Osteocyte (in vitro differentiated cells): ENCODE results near the gene SLPI. TPM values are rescaled to one million over a fixed set of nuclear protein-coding genes. Genes with fewer than 3 reads are reported as not detected.

ENCODE experiments used
- DNase-seq: peaks from one replicate; pipeline ENCODE4 v3.0.0; 2021; ENCODE audit warnings: mixed read lengths; ENCODE audit not compliant: unreplicated experiment; ENCODE audit errors: extremely low spot score
- H3K27ac Mint-ChIP-seq: one replicate; pipeline ENCODE4 v1.8.0; 2021; ENCODE audit warnings: mild to moderate bottlenecking, mixed read lengths; ENCODE audit not compliant: unreplicated experiment
- H3K27me3 Mint-ChIP-seq: one replicate; pipeline ENCODE4 v1.8.0; 2021; ENCODE audit warnings: mixed read lengths; ENCODE audit not compliant: unreplicated experiment
- H3K36me3 Mint-ChIP-seq: one replicate; pipeline ENCODE4 v1.8.0; 2021; ENCODE audit warnings: mixed read lengths; ENCODE audit not compliant: unreplicated experiment
- H3K4me1 Mint-ChIP-seq: one replicate; pipeline ENCODE4 v1.8.0; 2021; ENCODE audit warnings: mixed read lengths; ENCODE audit not compliant: unreplicated experiment
- H3K4me3 Mint-ChIP-seq: one replicate; pipeline ENCODE4 v1.8.0; 2021; ENCODE audit warnings: mild to moderate bottlenecking, moderate library complexity, mixed read lengths; ENCODE audit not compliant: unreplicated experiment
- H3K9me3 Mint-ChIP-seq: one replicate; pipeline ENCODE4 v1.8.0; 2021; ENCODE audit warnings: mixed read lengths; ENCODE audit not compliant: unreplicated experiment
- total RNA-seq: library from RNA; stranded (reverse); gene quantifications from 2 replicates; pipeline ENCODE4 v1.2.1, GENCODE V29; 2021
- TF ChIP-seq, protein P1 (sequence below): fragments of 200-600 bp; sonication (generic); IDR thresholded peaks from 2 replicates; pipeline ENCODE4 v1.5.0; 2021; ENCODE audit warnings: antibody characterized with exemption, mild to moderate bottlenecking, moderate library complexity

SLPI gene
- total RNA-seq, 1 donor from 2014 or later: not detected

DNA sequence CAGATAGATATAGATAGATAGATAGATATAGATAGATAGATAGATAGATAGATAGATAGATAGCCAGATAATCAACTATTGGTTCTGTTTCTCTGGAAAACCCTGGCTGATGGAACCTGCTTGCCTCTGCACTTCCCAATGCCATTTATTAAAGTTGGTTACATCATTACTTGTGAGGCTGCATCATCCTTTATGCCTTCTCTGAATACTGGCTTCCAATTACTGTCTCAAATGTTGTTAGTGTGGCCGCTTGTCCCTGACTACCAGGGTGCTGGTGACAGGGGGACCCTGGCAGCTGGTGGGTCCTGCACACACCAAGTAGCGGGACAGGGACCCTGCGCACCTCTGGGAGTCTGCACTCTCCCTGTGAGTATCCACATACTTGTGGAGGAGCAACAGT is 3.9 kb upstream of the SLPI start:
- Mint-ChIP-seq H3K36me3 (no peaks in the 10 kb centered on the region), H3K9me3 (no peaks in the 10 kb centered on the region), H3K27me3 (peaks cover 55% of the 10 kb centered on the region), H3K4me3 (no peak overlapping the region), H3K27ac (no peak overlapping the region), H3K4me1 (peaks cover 9% of the 10 kb centered on the region)
- TF ChIP-seq, protein P1, sequence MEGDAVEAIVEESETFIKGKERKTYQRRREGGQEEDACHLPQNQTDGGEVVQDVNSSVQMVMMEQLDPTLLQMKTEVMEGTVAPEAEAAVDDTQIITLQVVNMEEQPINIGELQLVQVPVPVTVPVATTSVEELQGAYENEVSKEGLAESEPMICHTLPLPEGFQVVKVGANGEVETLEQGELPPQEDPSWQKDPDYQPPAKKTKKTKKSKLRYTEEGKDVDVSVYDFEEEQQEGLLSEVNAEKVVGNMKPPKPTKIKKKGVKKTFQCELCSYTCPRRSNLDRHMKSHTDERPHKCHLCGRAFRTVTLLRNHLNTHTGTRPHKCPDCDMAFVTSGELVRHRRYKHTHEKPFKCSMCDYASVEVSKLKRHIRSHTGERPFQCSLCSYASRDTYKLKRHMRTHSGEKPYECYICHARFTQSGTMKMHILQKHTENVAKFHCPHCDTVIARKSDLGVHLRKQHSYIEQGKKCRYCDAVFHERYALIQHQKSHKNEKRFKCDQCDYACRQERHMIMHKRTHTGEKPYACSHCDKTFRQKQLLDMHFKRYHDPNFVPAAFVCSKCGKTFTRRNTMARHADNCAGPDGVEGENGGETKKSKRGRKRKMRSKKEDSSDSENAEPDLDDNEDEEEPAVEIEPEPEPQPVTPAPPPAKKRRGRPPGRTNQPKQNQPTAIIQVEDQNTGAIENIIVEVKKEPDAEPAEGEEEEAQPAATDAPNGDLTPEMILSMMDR: no peak
- DNase-seq: no peak

DNA sequence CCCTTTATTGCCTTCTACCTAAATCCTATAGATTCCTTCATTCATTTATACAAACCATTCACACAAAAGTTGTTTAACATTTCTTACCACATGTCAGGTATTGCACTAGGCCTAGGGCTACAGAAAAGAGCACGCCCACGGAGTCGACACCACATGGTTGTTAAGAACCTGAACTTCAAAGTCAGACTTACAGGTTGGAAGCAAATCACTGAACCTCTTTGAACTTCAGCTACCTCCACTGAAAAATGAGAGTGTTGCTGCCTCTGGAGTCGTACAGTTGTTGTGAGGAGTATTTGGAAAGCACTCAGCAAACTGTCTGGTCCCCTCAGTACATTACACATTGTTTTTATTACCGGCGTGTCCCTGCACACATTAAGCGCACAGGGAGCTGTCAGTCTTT is 3.3 kb upstream of the SLPI start:
- Mint-ChIP-seq H3K4me3 (no peak overlapping the region), H3K9me3 (no peaks in the 10 kb centered on the region), H3K36me3 (no peaks in the 10 kb centered on the region), H3K27ac (no peak overlapping the region), H3K27me3 (peaks cover 52% of the 10 kb centered on the region), H3K4me1 (peaks cover 9% of the 10 kb centered on the region)
- TF ChIP-seq, protein P1: no peak
- no peak for DNase-seq

DNA sequence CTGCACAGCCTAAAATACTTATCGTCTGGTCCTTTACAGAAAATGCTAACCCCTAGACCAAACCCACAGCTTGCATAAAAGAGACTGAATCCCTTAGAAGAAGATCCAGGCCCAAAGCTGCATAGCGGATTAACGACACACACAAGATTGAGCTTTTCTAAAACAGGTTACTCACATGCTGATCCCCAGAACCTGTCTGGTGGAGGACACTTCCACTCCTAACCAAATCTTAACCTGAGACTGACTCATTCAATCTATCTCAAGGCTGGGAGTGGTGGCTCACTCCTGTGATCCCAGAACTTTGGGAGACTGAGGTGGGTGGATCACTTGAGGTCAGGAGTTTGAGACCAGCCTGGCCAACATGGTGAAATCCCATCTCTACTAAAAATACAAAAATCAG is 2.8 kb upstream of the SLPI start:
- Mint-ChIP-seq H3K36me3 (no peaks in the 10 kb centered on the region), H3K27ac (no peak overlapping the region), H3K4me3 (no peak overlapping the region), H3K9me3 (no peaks in the 10 kb centered on the region), H3K27me3 (peaks cover 51% of the 10 kb centered on the region), H3K4me1 (peaks cover 9% of the 10 kb centered on the region)
- TF ChIP-seq, protein P1: no peak
- DNase-seq: no peak

GRCh38 chr20:45253261-45253660 is 1.1 kb downstream of the SLPI start:
- Mint-ChIP-seq H3K27ac (no peak overlapping the region), H3K4me3 (no peak overlapping the region), H3K4me1 (no peaks in the 10 kb centered on the region)

GRCh38 chr20:45251884-45252560 is 2.3 kb downstream of the SLPI start:
- Mint-ChIP-seq H3K36me3 (no peaks in the 10 kb centered on the region), H3K9me3 (no peaks in the 10 kb centered on the region), H3K27me3 (peaks cover 60% of the 10 kb centered on the region), H3K4me3 (no peak overlapping the region), H3K4me1 (no peaks in the 10 kb centered on the region), H3K27ac (no peak overlapping the region)
- no peak for DNase-seq
- TF ChIP-seq, protein P1: no peak

More at GRCh38 chr20:45253261-45253660, 1.1 kb downstream of the SLPI start:
- no peaks in the 10 kb centered on the region for H3K36me3 Mint-ChIP-seq
- TF ChIP-seq, protein P1: no peak
- H3K9me3 Mint-ChIP-seq: no peaks in the 10 kb centered on the region
- no peak for DNase-seq
- peaks cover 51% of the 10 kb centered on the region for H3K27me3 Mint-ChIP-seq
